GM18499 (cell line): ENCODE data around the gene FASN.

Source experiments
- ATAC-seq: cut with Tn5 transposase; IDR thresholded peaks from one replicate; pipeline ENCODE4 v1.9.1; 2021; ENCODE audit warnings: moderate number of reproducible peaks; ENCODE audit not compliant: insufficient read depth, unreplicated experiment

The FASN gene

DNA sequence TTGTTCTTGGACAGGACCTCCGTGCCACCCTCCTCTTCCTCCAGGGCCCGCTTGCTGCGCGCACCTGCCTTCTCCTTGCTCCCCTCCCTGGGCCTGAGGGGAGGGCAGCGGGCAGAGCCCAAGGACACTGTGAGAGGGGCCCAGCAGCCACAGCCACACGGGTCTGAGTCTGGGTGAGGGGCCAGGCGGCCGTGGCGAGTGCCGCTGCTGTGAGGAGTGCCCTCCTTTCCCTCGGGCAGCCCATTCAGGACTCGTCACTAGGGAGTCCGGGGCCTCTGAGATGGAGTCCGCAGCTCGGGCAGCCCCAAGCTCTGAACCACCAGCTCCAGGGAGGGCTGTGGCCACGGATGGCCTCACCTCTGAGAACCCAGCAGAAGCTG is 38.0 kb downstream of the FASN start:
- ATAC-seq, result no peak

DNA sequence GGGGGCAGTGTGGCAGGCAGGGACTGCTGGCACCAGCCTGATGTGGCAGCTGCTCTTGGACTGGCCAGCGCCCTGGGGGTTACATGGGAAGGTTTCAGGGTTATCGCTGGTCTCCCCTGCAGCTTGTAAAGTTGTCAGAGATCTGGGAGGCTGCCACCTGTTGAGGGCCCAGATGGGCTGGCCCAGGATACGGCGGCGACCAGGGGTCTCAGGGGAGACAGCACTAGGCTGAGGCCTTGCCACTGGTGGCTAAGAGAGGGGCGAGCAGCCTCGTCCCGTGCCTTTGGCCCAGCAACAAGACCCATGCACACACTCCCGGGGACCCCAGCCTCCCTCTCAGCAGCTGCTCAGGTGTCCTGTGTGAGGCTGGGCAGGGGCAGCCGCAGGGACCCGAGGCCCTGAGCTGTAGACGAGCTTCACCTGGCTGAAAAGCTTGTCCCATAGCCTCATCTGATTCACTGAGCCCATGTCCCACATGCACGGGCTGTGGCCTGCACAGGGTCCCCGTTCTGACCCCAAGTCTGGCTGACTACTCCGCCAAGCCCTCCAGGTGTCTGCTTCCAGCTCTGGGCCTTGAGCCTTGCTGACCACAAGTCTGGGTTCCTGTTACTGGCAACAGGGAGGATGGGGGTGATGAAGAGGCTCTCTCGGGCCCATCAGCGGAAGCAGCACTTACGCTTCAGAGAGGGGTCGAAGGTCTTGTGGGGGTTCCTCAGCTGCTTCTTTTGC is 38.6 kb downstream of the FASN start:
- ATAC-seq, result no peak

DNA sequence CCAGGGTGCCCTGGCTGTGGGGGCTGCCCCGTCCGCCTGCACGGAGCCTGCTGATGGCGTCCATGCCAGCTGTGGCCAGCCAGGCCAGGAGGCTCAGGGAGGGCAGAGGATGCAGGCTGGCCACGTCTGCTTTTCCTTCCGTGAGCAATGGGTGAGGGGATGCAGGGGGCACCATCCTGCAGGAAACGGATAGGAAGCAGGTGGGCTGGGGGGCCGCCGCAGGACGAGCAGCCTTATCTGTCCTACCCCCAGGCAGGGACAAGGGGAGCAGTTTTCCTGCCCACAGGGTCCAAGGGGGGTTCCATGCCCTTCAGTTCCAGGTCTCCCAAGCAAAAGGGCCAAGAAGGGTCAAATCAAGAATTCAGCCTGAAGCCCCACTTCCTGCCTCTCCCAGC is 39.2 kb downstream of the FASN start:
- ATAC-seq, result no peak

DNA sequence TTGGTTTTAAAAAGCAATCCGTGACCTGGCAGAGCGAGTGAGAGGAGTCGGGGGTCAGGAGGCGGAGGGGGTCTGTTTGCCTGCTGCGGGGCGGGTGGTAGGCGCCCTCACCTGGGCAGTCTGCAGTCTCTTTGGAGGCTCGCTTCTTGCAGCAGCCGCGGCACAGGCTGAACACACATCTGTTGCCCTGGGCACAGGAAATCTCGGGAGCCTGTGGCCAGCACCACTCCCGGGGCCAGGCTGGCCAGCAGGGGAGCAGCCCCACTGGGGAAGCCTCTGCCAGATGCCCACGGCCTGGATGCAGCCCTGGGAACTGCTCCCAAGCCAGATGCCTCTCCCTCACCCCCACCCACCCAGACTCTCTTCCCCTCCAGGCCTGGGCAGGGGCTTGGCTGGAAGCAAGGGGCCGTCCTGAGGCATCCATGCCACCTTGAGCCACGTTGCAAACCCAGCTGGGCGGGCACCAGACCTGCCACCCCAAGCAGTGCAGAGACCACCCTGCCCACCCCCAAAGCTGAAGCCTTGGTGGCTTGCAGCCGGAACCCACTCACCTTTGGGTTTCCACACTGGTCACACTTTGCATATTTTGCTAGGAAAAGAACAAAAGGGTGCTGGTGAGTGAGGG is 39.7 kb downstream of the FASN start:
- no peak for ATAC-seq

DNA sequence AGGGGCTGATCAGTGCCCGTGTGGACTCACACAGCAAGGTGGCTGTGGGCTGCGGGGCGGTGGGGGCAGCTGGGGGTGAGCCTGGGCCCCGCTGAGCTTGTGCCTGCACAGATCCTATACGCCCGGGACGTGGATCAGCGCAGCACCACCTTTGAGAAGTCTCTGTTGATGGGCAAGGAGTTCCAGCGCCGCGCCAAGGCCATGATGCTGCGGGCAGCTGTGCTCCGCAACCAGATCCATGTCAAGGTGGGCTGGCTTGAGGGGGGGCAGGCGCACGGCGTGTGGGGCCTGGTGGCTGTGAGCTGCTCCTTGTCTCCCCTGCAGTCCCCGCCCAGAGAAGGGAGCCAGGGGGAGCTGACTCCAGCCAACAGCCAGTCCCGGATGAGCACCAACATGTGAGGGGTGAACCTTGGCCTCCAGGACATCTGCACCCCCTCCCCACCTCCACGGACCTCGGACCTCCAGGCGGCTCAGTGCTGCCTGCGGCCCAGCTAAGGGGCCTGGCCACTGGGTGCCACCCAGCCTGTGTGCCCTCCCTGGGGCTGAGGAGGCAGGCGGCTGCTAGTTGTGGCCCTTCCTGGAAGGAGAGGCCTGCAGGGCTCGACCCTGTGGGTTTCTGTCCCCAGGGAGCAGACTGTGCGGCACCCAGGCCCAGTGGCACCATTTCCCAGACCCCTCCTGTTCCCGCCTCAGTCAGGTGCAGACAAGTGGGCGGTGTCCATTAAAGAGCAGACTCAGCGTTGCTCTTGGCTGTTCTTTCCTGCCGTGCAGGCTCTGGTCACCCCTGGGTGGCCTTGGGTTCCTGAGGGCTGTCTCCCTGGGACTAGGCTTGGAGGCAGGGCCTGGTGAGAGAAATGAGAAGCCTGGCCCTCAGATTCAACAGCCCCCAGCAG is 41.1 kb downstream of the FASN start:
- ATAC-seq, result no peak

DNA sequence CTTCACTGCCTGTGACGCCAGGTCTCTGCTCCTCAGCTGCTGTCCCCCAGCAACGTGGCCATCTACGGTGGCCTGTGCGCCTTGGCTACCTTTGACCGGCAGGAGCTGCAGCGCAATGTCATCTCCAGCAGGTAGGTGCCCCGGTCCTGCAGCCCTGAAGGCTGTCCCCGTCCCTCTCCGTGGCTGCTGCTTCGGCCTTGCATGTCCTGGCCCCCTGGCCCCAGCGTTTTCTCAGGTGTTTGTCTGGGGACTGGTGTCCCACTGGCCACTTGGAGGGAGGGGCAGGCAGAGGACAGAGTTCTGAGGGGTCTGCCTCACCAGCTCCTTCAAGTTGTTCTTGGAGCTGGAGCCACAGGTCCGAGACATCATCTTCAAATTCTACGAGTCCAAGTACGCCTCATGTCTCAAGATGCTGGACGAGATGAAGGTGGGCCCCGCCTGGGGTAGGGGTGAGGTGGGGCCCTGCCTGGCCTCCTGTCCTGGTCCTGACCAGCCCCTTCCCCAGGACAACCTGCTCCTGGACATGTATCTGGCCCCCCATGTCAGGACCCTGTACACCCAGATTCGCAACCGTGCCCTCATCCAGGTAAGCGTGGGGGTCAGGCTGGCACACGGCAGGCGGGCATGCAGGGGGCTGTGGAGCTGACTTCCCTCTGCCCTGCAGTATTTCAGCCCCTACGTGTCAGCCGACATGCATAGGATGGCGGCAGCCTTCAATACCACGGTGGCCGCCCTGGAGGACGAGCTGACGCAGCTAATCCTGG is 41.9 kb downstream of the FASN start:
- no peak for ATAC-seq

DNA sequence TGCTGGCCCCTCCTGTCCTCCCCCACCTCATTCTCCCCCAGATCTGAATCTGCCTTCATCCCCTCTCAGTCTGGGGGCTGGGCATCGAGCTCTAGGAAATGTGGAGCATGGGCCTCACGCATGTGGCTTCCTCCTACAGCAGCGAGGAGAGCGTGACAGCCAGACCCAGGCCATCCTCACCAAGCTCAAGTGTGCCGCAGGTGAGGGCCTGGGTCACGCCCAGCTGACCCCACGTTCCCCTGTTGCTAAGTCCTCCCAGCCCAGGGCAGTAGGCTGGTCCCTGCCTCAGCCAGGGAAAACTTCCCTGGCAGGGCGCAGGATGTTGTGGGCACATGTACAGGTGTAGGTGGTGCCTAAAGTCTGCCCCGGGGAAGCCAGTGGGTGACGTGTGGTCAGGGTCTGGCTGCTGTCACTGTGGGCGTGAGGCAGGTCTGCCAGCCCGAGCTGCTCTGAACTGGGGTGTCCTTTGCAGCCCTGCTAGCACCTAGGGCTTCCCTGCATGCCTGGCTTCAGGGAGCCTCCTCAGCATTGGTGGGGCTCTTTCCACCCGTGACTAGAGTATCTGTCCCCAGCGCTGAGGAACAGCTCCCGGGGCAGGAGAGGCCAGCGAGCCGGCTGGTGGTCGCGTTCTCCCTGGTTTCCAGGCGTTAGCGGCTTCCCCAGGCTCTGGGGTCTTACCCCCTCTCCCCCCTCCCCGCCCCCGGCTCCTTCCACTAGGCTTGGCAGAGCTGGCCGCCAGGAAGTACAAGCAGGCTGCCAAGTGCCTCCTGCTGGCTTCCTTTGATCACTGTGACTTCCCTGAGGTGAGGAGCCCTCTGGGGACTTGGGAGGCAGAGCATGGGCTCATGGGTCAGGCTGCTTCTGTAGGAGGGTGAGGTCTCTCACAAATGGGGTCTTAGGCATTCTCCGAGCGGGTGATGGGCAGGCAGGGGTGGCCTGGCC is 42.7 kb downstream of the FASN start:
- no peak for ATAC-seq

DNA sequence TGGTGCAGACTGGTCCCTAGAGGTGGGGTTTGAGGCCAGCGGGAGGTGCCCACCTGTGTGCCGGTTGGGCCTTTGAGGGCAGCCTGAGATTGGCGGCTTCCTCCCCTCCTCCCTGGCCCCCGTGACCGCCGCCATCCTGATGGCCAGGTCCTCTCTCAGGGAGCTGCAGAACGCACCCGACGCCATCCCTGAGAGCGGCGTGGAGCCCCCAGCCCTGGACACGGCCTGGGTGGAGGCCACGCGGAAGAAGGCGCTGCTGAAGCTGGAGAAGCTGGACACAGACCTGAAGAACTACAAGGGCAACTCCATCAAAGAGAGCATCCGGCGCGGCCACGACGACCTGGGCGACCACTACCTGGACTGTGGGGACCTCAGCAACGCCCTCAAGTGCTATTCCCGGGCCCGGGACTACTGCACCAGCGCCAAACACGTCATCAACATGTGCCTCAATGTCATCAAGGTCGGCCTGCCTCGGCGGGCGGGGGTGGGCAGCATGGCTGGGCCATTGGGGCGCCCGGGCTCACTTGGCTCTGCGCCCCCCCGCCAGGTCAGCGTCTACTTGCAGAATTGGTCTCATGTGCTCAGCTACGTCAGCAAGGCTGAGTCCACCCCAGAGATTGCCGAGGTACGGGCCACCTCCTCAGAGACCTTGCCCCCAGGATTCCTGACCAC is 43.5 kb downstream of the FASN start:
- no peak for ATAC-seq

DNA sequence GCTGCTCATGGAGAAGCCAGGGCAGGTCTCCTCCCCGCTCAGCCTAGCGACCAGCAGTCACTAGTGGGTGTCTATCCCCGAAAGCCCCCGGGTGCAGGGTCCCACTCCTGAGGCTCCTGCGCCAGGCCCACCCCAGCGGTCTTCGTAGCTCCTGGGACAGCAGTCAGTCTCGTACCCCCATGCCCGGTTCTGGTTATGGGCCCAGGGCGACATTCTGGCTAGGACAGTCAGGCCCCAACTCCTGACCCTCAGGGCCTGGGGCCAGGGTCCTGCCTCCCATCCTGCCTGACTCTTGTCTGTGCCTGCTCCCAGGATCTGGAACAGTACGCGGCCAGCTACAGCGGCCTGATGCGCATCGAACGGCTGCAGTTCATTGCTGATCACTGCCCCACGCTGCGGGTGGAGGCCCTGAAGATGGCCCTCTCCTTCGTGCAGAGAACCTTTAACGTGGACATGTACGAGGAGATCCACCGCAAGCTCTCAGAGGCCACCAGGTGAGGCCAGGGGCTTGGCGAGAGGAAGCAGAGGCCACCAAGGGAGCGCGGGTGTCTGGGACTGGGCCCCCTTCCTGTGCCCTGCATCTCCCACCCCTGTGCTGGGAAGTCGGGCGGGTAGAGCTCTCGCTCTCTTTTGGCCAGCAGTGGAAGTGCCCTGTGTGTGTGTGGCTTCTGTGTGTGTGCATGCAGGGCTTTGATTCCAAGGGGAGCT is 44.3 kb downstream of the FASN start:
- no peak for ATAC-seq

DNA sequence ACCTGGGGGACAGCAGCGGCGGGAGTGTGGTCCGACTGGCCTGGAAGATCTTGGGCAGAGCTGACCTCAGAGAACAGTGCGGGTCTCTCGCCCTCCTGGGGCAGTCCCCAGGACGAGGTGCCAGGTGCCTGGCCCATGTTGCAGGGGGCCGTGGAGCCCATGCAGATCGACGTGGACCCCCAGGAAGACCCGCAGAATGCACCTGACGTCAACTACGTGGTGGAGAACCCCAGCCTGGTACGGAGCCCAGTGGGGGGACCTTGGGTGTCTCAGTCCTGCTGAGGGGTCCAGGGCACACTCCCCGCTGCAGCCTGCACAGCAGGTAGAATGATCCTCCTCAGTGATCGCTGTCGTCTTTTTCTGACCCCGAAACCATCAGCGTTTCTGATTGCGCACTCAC is 44.9 kb downstream of the FASN start:
- ATAC-seq, result no peak

DNA sequence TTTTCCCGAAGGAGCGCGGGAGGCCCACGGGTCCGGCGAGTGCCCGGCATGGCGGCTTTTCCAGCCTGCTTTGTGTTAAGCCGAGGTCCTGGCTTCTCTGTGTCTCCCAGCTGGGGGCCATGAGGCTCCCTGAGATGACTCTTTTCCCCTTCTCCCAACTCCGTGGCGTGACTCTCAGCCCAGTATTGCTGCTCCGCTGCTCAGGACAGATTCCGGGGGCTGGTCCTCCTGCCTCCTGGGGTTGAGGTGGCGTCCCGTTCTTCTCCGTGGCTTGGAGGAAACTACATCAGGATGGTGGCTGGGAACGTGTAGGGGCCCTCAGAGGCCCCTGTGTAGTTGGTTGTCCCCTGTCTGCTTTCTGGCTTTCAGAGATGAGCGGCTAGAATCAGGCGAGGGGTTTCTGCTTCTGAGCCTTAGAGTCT is 45.4 kb downstream of the FASN start:
- no peak for ATAC-seq

DNA sequence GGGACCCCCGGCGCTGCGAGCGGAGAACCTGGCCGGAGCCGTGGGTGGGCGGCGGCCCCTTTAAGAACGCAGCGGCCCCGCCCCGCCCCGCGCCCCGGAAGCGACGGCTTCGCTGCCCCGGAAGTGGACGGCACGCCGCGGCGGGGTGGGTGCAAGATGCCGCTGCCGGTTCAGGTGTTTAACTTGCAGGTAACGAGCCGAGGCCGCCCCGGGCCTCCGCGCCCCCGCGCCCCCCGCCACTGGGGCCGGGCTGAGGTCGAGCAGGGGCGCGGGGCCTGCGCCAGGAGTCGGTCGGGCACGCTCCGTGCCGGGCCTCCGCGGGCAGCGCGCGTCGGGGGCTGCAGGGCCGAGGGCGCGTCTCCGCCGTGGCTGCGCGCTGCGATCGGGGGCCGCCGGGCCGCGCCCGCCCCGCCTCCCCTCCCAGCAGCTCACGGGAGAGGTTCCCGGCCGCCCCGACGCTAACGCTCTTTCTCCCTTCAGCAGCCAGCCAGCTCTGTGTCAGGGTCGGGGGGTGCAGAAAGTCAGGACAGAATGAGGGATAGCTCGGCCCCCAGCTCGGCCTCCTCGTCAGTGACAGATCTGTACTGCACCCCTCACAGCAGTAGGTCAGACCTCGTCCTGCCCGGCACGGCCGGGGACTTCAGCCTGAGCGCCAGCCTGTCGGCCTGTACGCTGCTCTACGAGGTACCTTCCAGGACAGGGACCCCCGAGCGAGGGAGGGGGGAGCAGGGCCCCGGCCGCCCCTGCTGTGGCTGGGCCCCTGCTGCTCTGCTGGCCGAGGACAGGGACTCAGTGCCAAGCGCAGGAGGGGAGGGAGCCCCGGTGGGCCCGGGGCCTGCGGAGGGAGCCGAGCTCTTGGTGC is 46.0 kb downstream of the FASN start, which contains the start of the genes GPS1 and RFNG:
Gene GPS1 (plus strand): TSS at position 123 of the 862 bp plus-strand sequence. CDS start 34 bp downstream, at position 157.
Gene RFNG (minus strand): TSS at position 36 of the 862 bp plus-strand sequence. CDS start 45 bp downstream, outside the sequence.
- ATAC-seq, result no peak

DNA sequence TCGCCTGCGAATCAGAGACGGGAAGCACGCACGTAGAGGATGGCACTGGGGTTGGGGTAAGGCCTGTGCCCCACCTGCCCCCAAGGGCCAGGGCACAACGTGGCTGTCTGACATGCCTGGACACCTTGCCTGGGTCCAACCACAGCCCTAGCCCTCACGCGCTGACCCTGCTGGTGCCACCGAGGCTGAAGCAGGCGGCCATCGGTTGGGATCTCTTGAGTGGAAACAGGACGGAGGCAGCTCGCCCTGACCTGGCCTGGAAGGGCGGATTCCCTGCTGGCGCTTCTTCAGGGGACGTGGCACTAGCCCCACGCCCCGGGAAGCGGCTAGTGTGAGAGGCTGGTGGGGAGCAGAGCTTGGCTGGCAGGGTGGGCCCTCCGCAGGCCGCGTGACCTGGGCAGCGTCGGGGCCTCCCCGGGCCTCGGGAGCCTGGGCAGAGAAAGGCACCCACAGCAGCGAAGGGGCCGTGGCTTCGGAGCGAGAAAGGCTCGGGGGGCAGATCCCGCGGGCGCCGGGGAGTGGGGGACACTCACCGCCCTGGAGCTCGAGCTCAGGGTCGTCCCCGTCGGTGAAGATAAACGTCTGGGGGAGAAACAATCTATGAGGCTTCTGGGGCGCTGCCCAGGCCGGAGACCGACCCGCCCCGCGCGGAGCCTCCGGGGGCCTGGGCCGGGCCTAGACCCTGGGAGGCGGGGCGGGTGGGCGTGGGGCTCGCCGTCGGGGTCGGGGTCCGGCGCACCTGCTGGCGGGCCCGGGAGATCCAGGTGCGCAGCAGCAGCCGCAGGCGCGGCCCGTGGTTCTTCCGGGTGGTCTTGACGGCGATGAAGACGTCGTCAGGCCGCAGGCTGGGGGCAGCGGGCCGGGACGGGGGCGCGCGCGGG is 47.0 kb downstream of the FASN start:
- ATAC-seq, result no peak

DNA sequence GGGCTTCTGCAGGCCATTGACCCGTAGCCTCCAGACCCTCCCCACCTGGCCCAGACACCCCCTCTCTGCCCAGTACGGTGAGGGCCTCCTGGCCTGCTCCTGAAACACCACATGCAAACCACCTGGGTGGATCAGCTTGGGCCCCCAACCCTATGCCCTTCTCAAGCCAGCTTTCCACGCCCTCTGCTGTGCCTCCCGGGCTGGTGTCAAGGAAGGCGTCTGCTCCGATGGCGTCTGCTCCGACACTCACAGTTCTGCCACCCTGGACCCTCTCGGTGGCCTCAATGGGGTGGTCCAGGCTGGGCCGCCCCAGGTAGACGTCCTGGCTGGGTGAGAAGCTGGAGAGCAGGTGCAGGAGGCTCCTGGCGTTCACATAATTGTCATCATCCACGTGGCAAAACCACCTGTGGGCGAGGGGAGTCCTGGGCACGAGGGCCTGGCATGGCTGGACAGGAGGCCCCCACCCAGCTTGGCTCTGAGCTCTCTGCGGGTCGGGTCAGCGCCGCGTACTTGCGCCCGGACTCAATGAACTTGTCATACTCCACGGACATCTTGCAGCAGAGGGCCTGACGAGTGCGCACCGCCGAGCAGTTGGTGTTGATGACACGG is 47.8 kb downstream of the FASN start:
- ATAC-seq, result no peak

DNA sequence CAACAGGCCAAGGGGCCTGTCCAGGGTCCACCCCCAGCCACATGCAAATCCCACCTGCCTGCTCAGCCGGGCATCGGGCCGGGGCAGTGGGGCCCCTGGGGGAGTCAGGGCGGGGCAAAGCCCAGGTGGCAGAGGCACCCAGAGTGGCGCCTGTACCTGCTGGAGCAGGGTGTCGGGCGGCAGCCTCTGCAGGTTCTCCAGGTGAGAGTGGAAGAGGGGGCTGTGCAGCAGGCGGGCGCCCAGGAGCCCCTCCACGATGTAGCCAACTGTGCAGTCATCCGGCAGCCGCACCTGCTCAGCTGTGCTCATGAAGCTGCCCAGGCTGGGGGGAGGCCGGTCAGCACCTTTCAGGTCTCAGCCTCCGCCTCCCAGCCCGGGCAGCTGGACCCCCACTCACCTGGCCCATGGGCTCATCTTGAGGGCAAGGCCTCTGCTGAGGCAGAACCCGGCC is 48.5 kb downstream of the FASN start:
- ATAC-seq, result no peak

DNA sequence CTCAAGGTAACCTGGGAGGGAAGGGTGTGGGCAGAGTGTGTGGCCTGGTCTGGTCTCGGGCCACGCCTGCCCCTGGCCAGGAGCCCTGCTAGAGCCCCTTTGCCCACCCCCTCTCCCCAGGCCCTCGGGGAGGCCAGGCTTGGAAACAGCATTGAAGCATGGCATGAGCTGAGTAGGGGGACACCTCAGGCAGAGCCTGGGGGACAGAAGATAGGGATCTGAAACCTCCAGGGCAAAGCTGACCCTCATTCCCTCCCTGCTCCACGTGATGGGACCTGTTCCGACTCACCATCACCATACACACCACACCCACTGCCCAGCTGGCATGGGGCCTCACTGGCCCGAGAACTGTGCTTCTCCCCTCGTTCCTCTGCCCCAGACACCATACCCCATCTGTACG is 48.9 kb downstream of the FASN start:
- ATAC-seq, result no peak
